ENCODE measurements around the gene ANO2. TPM values are rescaled to one million over a fixed set of nuclear protein-coding genes. Genes with fewer than 3 reads are reported as not detected.

ANO2 gene
- total and polyA plus RNA-seq, 2 experiments from 2014 or later, result 2.3 to 4.6 TPM

GRCh38 chr12:5632453-5632852 lies 312.6 kb downstream of the ANO2 start:
- H3K4me1 ChIP-seq (ENCODE audit: insufficient read depth), result no peaks in the 10 kb centered on the region
- no peaks in the 10 kb centered on the region; the same call in 2 of the 3 replicates for H3K36me3 Mint-ChIP-seq (ENCODE audit: low read depth)
- peaks cover 14% of the 10 kb centered on the region for H3K4me1 Mint-ChIP-seq
- no peaks in the 10 kb centered on the region for H3K36me3 ChIP-seq (ENCODE audit: insufficient read depth)
- no peak for ATAC-seq
- H3F3A ChIP-seq (replicated peaks; ENCODE audit: low read depth), result no peaks in the 10 kb centered on the region
- peaks cover 6% of the 10 kb centered on the region for H3K27me3 Mint-ChIP-seq (ENCODE audit: insufficient read depth, low read depth, poor library complexity)
- no peaks in the 10 kb centered on the region for H3K9me2 ChIP-seq (ENCODE audit: insufficient read depth)
- no peak overlapping the region for H3K4me2 ChIP-seq
- no peak overlapping the region for H3K27ac ChIP-seq (ENCODE audit: low read depth)
- H3K27ac Mint-ChIP-seq, result no peak overlapping the region
- no peaks in the 10 kb centered on the region for H3K27me3 ChIP-seq (ENCODE audit: insufficient read depth)
- TF ChIP-seq, protein P1, sequence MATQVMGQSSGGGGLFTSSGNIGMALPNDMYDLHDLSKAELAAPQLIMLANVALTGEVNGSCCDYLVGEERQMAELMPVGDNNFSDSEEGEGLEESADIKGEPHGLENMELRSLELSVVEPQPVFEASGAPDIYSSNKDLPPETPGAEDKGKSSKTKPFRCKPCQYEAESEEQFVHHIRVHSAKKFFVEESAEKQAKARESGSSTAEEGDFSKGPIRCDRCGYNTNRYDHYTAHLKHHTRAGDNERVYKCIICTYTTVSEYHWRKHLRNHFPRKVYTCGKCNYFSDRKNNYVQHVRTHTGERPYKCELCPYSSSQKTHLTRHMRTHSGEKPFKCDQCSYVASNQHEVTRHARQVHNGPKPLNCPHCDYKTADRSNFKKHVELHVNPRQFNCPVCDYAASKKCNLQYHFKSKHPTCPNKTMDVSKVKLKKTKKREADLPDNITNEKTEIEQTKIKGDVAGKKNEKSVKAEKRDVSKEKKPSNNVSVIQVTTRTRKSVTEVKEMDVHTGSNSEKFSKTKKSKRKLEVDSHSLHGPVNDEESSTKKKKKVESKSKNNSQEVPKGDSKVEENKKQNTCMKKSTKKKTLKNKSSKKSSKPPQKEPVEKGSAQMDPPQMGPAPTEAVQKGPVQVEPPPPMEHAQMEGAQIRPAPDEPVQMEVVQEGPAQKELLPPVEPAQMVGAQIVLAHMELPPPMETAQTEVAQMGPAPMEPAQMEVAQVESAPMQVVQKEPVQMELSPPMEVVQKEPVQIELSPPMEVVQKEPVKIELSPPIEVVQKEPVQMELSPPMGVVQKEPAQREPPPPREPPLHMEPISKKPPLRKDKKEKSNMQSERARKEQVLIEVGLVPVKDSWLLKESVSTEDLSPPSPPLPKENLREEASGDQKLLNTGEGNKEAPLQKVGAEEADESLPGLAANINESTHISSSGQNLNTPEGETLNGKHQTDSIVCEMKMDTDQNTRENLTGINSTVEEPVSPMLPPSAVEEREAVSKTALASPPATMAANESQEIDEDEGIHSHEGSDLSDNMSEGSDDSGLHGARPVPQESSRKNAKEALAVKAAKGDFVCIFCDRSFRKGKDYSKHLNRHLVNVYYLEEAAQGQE (IDR thresholded peaks at IDR 0.05; ENCODE audit: unreplicated experiment), result no peak
- H3K4me3 Mint-ChIP-seq, result no peak overlapping the region
- H3K79me2 ChIP-seq (replicated peaks; ENCODE audit: insufficient read depth), result no peaks in the 10 kb centered on the region
- H3K9me3 Mint-ChIP-seq, result no peaks in the 10 kb centered on the region
- H2AFZ ChIP-seq, result no peak overlapping the region
- no peak overlapping the region for H3K4me3 ChIP-seq
- no peaks in the 10 kb centered on the region for H4K20me1 ChIP-seq (replicated peaks; ENCODE audit: insufficient read depth)
- no peak for DNase-seq (ENCODE audit: low spot score)

GRCh38 chr12:5631497-5631896 lies 313.6 kb downstream of the ANO2 start:
- H3K27me3 Mint-ChIP-seq (ENCODE audit: insufficient read depth, low read depth, poor library complexity), result peaks cover 6% of the 10 kb centered on the region
- Histone ChIP-seq H2AFZ (no peak overlapping the region), H3K4me1 (ENCODE audit: insufficient read depth) (no peaks in the 10 kb centered on the region), H3K79me2 (replicated peaks; ENCODE audit: insufficient read depth) (no peaks in the 10 kb centered on the region), H3K9me2 (ENCODE audit: insufficient read depth) (no peaks in the 10 kb centered on the region; the same call in 1 of the 2 replicates), H3K27me3 (ENCODE audit: insufficient read depth) (no peaks in the 10 kb centered on the region), H3F3A (replicated peaks; ENCODE audit: low read depth) (no peaks in the 10 kb centered on the region), H3K4me2 (no peak overlapping the region), H3K27ac (ENCODE audit: low read depth) (no peak overlapping the region), H3K36me3 (ENCODE audit: insufficient read depth) (no peaks in the 10 kb centered on the region), H3K4me3 (no peak overlapping the region), H4K20me1 (replicated peaks; ENCODE audit: insufficient read depth) (no peaks in the 10 kb centered on the region)
- H3K36me3 Mint-ChIP-seq (ENCODE audit: low read depth), result no peaks in the 10 kb centered on the region; the same call in 2 of the 3 replicates
- no peak for ATAC-seq
- H3K27ac Mint-ChIP-seq, result no peak overlapping the region
- H3K9me3 Mint-ChIP-seq, result no peaks in the 10 kb centered on the region
- peaks cover 6% of the 10 kb centered on the region for H3K4me1 Mint-ChIP-seq
- H3K4me3 Mint-ChIP-seq, result no peak overlapping the region
- TF ChIP-seq POLR2AphosphoS5 (IDR thresholded peaks at IDR 0.05; ENCODE audit: low read depth), result no peak
- no peak for DNase-seq (ENCODE audit: low spot score)

GRCh38 chr12:5630726-5631125 lies 314.3 kb downstream of the ANO2 start:
- ATAC-seq, result no peak
- peaks cover 7% of the 10 kb centered on the region for H3K27me3 Mint-ChIP-seq (ENCODE audit: insufficient read depth, low read depth, poor library complexity)
- H3K9me3 Mint-ChIP-seq, result no peaks in the 10 kb centered on the region
- H3K9me2 ChIP-seq (ENCODE audit: insufficient read depth), result no peaks in the 10 kb centered on the region; the same call in 1 of the 2 replicates
- no peak overlapping the region for H3K4me2 ChIP-seq
- no peaks in the 10 kb centered on the region; the same call in 2 of the 3 replicates for H3K36me3 Mint-ChIP-seq (ENCODE audit: low read depth)
- no peak overlapping the region for H3K27ac Mint-ChIP-seq
- H3F3A ChIP-seq (replicated peaks; ENCODE audit: low read depth), result no peaks in the 10 kb centered on the region
- no peaks in the 10 kb centered on the region for H3K36me3 ChIP-seq (ENCODE audit: insufficient read depth)
- no peaks in the 10 kb centered on the region for H3K79me2 ChIP-seq (replicated peaks; ENCODE audit: insufficient read depth)
- H3K27me3 ChIP-seq (ENCODE audit: insufficient read depth), result no peaks in the 10 kb centered on the region
- no peak overlapping the region for H2AFZ ChIP-seq
- no peak for DNase-seq (ENCODE audit: low spot score)
- H3K4me3 ChIP-seq, result no peak overlapping the region
- H3K4me1 Mint-ChIP-seq, result peaks cover 6% of the 10 kb centered on the region
- H4K20me1 ChIP-seq (replicated peaks; ENCODE audit: insufficient read depth), result no peaks in the 10 kb centered on the region
- no peak overlapping the region for H3K27ac ChIP-seq (ENCODE audit: low read depth)
- H3K4me1 ChIP-seq (ENCODE audit: insufficient read depth), result no peaks in the 10 kb centered on the region
- H3K4me3 Mint-ChIP-seq, result no peak overlapping the region
- TF ChIP-seq CREB1 (CRISPR knock-in tag; IDR thresholded peaks at IDR 0.05; ENCODE audit: low read depth), result no peak
- no peak for TF ChIP-seq EZH2 (IDR thresholded peaks at IDR 0.05; ENCODE audit: low read depth, unreplicated experiment)
- TF ChIP-seq, protein P1 (IDR thresholded peaks at IDR 0.05; ENCODE audit: unreplicated experiment), result no peak
- TF ChIP-seq ETS1 (IDR thresholded peaks at IDR 0.05), result no peak

Data from GM23338 (cell line).